H54 (cell line): Measurements from ENCODE around the gene MISP3.
"Not testable (repeated sequence)": the region's sequence is repeated elsewhere in the genome, so short reads cannot be mapped to it uniquely, and the experiment has no call there.

Experiments
- DNase-seq: peaks from one replicate; pipeline ENCODE4 v3.0.0; 2011; ENCODE audit warnings: low spot score, mixed read lengths; ENCODE audit not compliant: insufficient read length
- FAIRE-seq: peaks from 3 replicates; lab custom pipeline; 2011; peaks lifted over from hg19 to GRCh38; lab: Jason Lieb, UNC
- POLR2A ChIP-seq: IDR thresholded peaks from 2 replicates; pipeline ENCODE4 v1.6.1; 2011; ENCODE audit warnings: low read depth, mild to moderate bottlenecking, low read length

The MISP3 gene

GRCh38 chr19:14048443-14049153, 24.0 kb upstream of the MISP3 start:
- FAIRE-seq (no peak), DNase-seq (peak; percentile 59)
- no peak for TF ChIP-seq POLR2A

DNA sequence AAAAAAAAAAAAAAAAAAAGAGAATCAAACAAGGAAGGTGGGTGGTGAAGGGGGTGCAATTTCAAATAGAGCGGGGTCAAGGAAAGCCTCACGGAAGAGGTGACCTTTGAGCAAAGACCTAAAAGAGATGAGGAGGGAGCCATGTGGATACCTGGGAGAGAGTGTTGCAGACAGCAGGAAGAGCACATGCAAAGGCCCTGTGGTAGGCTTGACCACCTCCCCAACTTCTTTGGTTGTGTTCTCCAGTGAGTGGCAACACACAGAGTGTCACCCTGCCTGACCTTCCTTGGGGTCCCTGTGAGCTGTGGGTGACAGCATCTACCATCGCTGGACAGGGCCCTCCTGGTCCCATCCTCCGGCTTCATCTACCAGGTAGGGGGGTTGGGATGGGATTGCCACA, 22.1 kb upstream of the MISP3 start:
- no peak for FAIRE-seq
- TF ChIP-seq POLR2A: no peak
- no peak for DNase-seq

GRCh38 chr19:14050961-14051360, 21.6 kb upstream of the MISP3 start:
- FAIRE-seq, DNase-seq: not testable (repeated sequence)

- DNase-seq (no peak), FAIRE-seq (no peak)
- TF ChIP-seq POLR2A: no peak
Observed at GRCh38 chr19:14051980-14052379, 20.6 kb upstream of the MISP3 start.

DNA sequence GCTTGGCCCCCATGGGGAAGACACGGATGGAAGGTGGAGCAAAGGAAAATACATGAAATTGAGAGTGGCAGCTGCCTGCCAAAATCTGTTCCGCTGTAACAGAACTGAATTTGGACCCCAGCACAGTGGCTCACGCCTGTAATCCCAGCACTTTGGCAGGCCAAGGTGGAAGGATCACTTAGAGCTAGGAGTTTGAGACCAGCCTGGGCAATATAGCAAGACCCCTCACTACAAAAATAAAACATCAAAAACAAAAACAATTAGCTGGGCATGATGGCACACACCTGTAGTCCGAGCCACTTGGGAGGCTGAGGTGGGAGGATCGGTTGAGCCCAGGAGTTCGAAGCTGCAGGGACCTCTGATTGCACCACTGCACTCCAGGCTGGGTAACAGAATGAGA, 20.1 kb upstream of the MISP3 start:
- FAIRE-seq: no peak

GRCh38 chr19:14053032-14053431, 19.6 kb upstream of the MISP3 start:
- FAIRE-seq (no peak), DNase-seq (no peak)
- TF ChIP-seq POLR2A: no peak

More for the DNA sequence above, 20.1 kb upstream of the MISP3 start:
- TF ChIP-seq POLR2A: no peak
- no peak for DNase-seq

DNA sequence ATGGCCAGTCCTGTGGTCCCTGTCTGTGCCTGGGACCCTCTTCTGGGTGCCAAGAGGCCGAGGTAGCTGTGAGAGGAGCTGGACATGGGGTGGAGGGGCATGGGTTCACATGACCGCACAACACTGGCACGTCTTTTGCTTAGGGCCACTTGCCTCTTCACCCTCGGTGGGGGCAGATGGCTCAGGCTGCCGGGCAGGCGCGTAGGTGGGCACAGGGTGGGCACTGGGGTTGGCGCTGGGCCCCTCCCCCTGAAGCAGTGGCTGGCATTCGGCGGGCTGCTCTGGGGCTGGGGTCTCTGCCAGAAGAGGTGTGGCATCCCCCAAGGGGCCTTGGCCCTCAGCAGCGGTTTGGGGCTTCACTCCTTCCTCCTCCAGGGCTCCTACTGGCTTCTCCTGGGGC, 19.1 kb upstream of the MISP3 start:
- FAIRE-seq (no peak), DNase-seq (no peak)
- TF ChIP-seq POLR2A: no peak

- DNase-seq (no peak), FAIRE-seq (no peak)
- no peak for TF ChIP-seq POLR2A
Observed at GRCh38 chr19:14054099-14054498, 18.5 kb upstream of the MISP3 start.

- no peak for FAIRE-seq
- TF ChIP-seq POLR2A: no peak
- DNase-seq: no peak
Observed at GRCh38 chr19:14054721-14055120, 17.9 kb upstream of the MISP3 start.

- TF ChIP-seq POLR2A: no peak
- no peak for FAIRE-seq
- DNase-seq: no peak
Observed at GRCh38 chr19:14055396-14055795, 17.2 kb upstream of the MISP3 start.

DNA sequence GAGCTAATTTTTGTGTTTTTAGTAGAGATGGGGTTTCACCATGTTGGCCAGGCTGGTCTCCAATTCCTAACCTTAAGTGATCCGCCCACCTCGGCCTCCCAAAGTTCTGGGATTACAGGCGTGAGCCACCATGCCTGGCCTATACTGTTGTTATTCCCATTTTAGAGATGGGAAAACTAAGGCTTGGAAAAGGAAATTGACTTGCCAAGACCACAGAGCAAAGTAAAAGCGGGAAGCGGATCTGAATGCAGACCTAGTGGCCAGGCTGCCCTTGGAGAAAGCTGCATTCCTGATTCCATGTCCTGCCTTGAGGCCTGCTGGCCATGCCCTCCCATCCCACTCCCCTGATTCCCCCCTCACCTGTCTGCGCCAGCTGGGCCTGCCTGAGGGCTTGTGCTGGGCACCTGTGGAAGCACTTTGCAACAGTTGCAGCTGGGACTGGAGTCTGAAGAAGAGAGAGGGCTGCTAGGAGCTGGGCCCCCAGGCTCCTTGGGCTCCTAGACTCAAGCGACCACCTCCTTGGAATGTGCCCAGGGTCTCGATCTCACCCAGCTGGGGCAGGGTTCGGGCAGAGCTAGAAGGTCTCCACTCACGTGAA, 16.4 kb upstream of the MISP3 start:
- no peak for TF ChIP-seq POLR2A
- FAIRE-seq (no peak), DNase-seq (no peak)

DNA sequence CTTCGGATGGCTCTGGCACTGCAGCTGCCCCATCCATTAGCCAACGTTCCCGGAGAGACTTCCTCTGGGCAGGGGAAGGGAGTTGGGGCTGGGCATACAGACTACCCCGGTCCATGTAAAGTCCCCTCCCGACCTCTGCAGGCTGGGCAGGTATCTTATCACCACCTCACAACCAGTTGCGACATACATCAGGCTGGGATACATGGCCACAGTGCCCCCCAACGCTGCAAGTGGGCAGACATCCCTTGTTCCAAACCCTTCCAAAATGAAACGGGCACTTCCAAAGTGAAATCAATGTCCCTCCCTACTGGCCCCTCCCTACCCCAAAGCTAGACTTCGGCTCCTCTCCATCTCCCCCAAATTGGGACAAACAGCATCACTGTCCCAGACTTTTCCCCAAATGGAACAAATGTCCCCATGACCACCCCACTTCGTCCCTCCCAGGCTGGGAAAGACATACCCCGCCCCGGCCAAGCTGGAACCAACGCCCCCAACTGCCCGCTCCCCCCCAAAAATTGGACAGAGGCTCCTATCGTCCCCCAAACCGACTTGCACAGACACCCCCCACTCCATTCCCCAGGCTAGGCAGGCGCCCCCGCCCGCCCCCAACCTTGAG, 15.7 kb upstream of the MISP3 start:
- no peak for DNase-seq
- no peak for TF ChIP-seq POLR2A
- FAIRE-seq: no peak

GRCh38 chr19:14058182-14059092, 14.1 kb upstream of the MISP3 start:
- no peak for TF ChIP-seq POLR2A
- FAIRE-seq (no peak), DNase-seq (no peak)

GRCh38 chr19:14059093-14059480, 13.5 kb upstream of the MISP3 start:
- FAIRE-seq: no peak
- TF ChIP-seq POLR2A: no peak
- DNase-seq: no peak
